Lung (tissue), 12 donors: ENCODE measurements around the gene DCN. TPM values are rescaled to one million over a fixed set of nuclear protein-coding genes. Genes with fewer than 3 reads are reported as not detected.

Experiments used
- ATAC-seq: fragments of 200-7000 bp; cut with Tn5 transposase; one replicate; pipeline ENCODE4 v1.9.1; 2020; ENCODE audit warnings: moderate number of reproducible peaks; ENCODE audit not compliant: insufficient read depth, low FRiP score
- DNase-seq, 3 donors: peaks; one replicate each; pipeline ENCODE4 v3.0.0-alpha.2; 2013 to 2017
- H3K27ac ChIP-seq, 2 donors: one replicate each; pipeline ENCODE4 v1.5.1; 2013; ENCODE audit warnings: mild to moderate bottlenecking in 2 of 2, moderate library complexity in 2 of 2, control low read depth in 1 of 2, inconsistent platforms in 1 of 2, low read depth in 1 of 2, low read length in 1 of 2
- H3K27me3 ChIP-seq, 3 donors: one replicate each; pipeline ENCODE4 v1.5.1; 2013; ENCODE audit warnings: low read length in 2 of 3; ENCODE audit not compliant: control insufficient read depth in 3 of 3, insufficient read depth in 3 of 3
- H3K36me3 ChIP-seq, 4 donors: one replicate each; pipeline ENCODE4 v1.5.1; 2013; ENCODE audit warnings: low read length in 4 of 4, mild to moderate bottlenecking in 1 of 4, moderate library complexity in 1 of 4; ENCODE audit not compliant: control insufficient read depth in 4 of 4, insufficient read depth in 4 of 4
- H3K4me1 ChIP-seq, 5 donors: one replicate each; pipeline ENCODE4 v1.5.1; 2013; ENCODE audit warnings: low read length in 5 of 5, mild to moderate bottlenecking in 2 of 5, moderate library complexity in 1 of 5; ENCODE audit not compliant: control insufficient read depth in 5 of 5, insufficient read depth in 5 of 5
- H3K4me3 ChIP-seq: one replicate; pipeline ENCODE4 v1.5.1; 2013; ENCODE audit warnings: mild to moderate bottlenecking, control low read depth, moderate library complexity
- H3K9ac ChIP-seq, 2 donors: one replicate each; pipeline ENCODE4 v1.5.1; 2013; ENCODE audit warnings: low read length in 2 of 2, control low read depth in 1 of 2; ENCODE audit not compliant: insufficient read depth in 1 of 2
- H3K9me3 ChIP-seq, 4 donors: one replicate each; pipeline ENCODE4 v1.5.1; 2013; ENCODE audit warnings: low read length in 3 of 4, mild to moderate bottlenecking in 1 of 4, moderate library complexity in 1 of 4; ENCODE audit not compliant: control insufficient read depth in 4 of 4, insufficient read depth in 3 of 4
- CTCF ChIP-seq: IDR thresholded peaks from 2 replicates; pipeline ENCODE4 v1.5.1; 2012; ENCODE audit warnings: mild to moderate bottlenecking; ENCODE audit errors: control extremely low read depth, extremely low read depth
- WGBS, 2 donors: extraction: QIAGEN DNeasy Blood & Tissue Kit; methylation state at CpG; one replicate each; pipeline ENCODE4 v1.1.7; 2013; 5-methylcytosine and 5-hydroxymethylcytosine counted together
- polyA plus RNA-seq, 2 donors: library from polyadenylated mRNA; stranded (reverse); fragments of 200-250 nt; gene quantifications; one replicate each; pipeline ENCODE4 v1.2.1, GENCODE V29; 2013
- total RNA-seq, 2 donors: library from RNA; depleted of rRNA in 1 of 2; stranded (reverse); fragments of >200 nt in 1 of 2; gene quantifications; one replicate each; pipeline ENCODE4 v1.2.1, GENCODE V29; 2014 to 2021
- donor health status: control.
- donor health status: control.
- donor health status: Bipolar disorder and iron deficiency.
- donor health status: healthy.
- donor health status: DM: yes; HTN: yes; CAD: no.

The DCN gene
- total and polyA plus RNA-seq, 4 donors = 178 to 1,047 (median 509) TPM

- DNase-seq (no peak), ATAC-seq (no peak)
- no peak overlapping the region for H3K4me3 ChIP-seq
- WGBS, 2 donors = 81 to 85% methylated on average over 1 of the region's 1 CpG
- no peak overlapping the region for H3K9ac ChIP-seq
- H3K4me1 ChIP-seq = peaks cover 0 to 4% (median 0%) of the 10 kb centered on the region in 5 donors
- no peaks in the 10 kb centered on the region for H3K9me3 ChIP-seq
- no peak for TF ChIP-seq CTCF
- H3K36me3 ChIP-seq = no peaks in the 10 kb centered on the region
- no peak overlapping the region for H3K27ac ChIP-seq
- no peaks in the 10 kb centered on the region for H3K27me3 ChIP-seq
Measured at GRCh38 chr12:91126516-91126915, 56.1 kb downstream of the DCN start.

GRCh38 chr12:91123236-91123916 is 59.2 kb downstream of the DCN start:
- 92 to 93% methylated on average over 5 of the region's 5 CpGs for WGBS, 2 donors
- no peaks in the 10 kb centered on the region for H3K9me3 ChIP-seq
- TF ChIP-seq CTCF = no peak
- DNase-seq (no peak), ATAC-seq (no peak)
- no peak overlapping the region for H3K4me3 ChIP-seq
- H3K27ac ChIP-seq = no peak overlapping the region
- H3K36me3 ChIP-seq = no peaks in the 10 kb centered on the region
- H3K27me3 ChIP-seq = no peaks in the 10 kb centered on the region
- H3K9ac ChIP-seq = no peak overlapping the region
- H3K4me1 ChIP-seq = peaks cover 0 to 4% (median 0%) of the 10 kb centered on the region in 5 donors

GRCh38 chr12:91120781-91121180 is 61.8 kb downstream of the DCN start:
- no peaks in the 10 kb centered on the region for H3K4me1 ChIP-seq
- H3K27me3 ChIP-seq = no peaks in the 10 kb centered on the region
- ATAC-seq = no peak
- H3K9ac ChIP-seq = no peak overlapping the region
- no peak overlapping the region for H3K4me3 ChIP-seq
- H3K27ac ChIP-seq = no peak overlapping the region
- H3K9me3 ChIP-seq = no peaks in the 10 kb centered on the region
- TF ChIP-seq CTCF = no peak
- H3K36me3 ChIP-seq = no peaks in the 10 kb centered on the region
- no peak for DNase-seq

GRCh38 chr12:91119089-91119488 is 63.5 kb downstream of the DCN start:
- Histone ChIP-seq H3K9ac (no peak overlapping the region), H3K27ac (no peak overlapping the region), H3K4me3 (no peak overlapping the region), H3K27me3 (no peaks in the 10 kb centered on the region), H3K4me1 (no peaks in the 10 kb centered on the region), H3K9me3 (no peaks in the 10 kb centered on the region), H3K36me3 (no peaks in the 10 kb centered on the region)
- 93 to 94% methylated on average over 1 of the region's 1 CpG for WGBS, 2 donors
- no peak for DNase-seq
- TF ChIP-seq CTCF = no peak
- ATAC-seq = no peak
